Measurements from ENCODE around the gene C4orf50.

C4orf50 gene

DNA sequence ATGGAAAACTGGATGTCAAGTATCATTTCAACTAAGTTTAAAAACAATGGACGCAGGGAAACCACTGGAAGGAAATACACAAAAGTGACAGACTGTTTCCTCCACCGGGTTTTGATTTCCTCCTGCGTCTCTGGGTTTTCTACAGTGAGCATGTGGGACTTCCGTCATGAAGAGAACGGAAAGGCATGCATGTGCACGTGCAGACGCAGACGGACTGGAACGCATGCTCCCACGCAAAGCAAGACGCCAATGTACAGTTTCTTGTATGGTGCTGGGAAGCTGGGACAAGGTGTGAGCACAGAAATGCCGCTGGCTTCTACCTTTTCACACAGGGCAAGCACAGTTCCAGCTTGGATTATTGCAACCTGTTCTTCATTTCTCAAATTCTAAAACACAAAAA is 30.3 kb upstream of the C4orf50 start:
- H3K27ac ChIP-seq (replicated peaks) = no peak overlapping the region
- H3K27me3 ChIP-seq (ENCODE audit: insufficient read depth, poor library complexity, severe bottlenecking) = no peaks in the 10 kb centered on the region
- H3K4me3 ChIP-seq (replicated peaks; ENCODE audit: insufficient read depth, low read length) = no peak overlapping the region
- no peak for DNase-seq (ENCODE audit: low read depth in 1 of 2, low spot score in 1 of 2)
- TF ChIP-seq SPI1 (IDR thresholded peaks at IDR 0.05; ENCODE audit: borderline replicate concordance, low read depth) = no peak
- TF ChIP-seq REST (IDR thresholded peaks at IDR 0.05; ENCODE audit: insufficient replicate concordance, low read depth) = no peak
- TF ChIP-seq CTCF (IDR thresholded peaks at IDR 0.05; ENCODE audit: insufficient read depth, low read length) = no peak
- no peak for TF ChIP-seq GABPA (IDR thresholded peaks at IDR 0.05; ENCODE audit: low read depth)
- TF ChIP-seq POLR2AphosphoS5 (IDR thresholded peaks at IDR 0.05; ENCODE audit: low read depth) = no peak

DNA sequence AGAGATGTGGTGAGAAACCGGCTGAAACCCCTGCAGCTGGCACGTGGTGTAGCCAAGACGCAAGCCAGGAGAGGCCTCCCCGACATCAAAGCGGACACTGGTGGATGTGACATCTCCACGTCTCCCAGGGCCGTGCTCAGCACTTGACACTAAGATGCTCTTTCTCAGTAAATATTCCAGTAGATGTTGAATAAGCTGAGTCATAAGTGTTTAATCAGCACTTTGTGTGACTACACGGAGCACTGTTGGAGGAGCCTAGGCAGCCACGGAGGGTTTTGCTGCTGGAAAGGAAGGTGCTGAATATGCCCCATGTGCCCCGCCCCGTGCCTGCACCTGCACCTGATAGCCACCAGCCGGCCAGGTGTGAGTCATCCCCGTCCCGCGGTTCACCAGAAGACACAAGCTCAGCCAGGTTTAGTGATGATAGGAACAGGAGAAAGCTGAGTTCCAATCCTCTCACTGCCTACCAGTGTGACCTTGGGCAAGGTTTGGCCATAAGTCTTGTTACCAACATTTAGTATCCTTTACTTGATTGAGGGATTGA is 29.0 kb upstream of the C4orf50 start:
- no peaks in the 10 kb centered on the region for H3K27me3 ChIP-seq (ENCODE audit: insufficient read depth, poor library complexity, severe bottlenecking)
- no peak overlapping the region for H3K27ac ChIP-seq (replicated peaks)
- DNase-seq (ENCODE audit: low read depth in 1 of 2, low spot score in 1 of 2) = no peak
- no peak overlapping the region for H3K4me3 ChIP-seq (replicated peaks; ENCODE audit: insufficient read depth, low read length)
- TF ChIP-seq CTCF (IDR thresholded peaks at IDR 0.05; ENCODE audit: insufficient read depth, low read length) (no peak), REST (IDR thresholded peaks at IDR 0.05; ENCODE audit: insufficient replicate concordance, low read depth) (no peak), GABPA (IDR thresholded peaks at IDR 0.05; ENCODE audit: low read depth) (no peak), POLR2AphosphoS5 (IDR thresholded peaks at IDR 0.05; ENCODE audit: low read depth) (no peak), SPI1 (IDR thresholded peaks at IDR 0.05; ENCODE audit: borderline replicate concordance, low read depth) (no peak)

DNA sequence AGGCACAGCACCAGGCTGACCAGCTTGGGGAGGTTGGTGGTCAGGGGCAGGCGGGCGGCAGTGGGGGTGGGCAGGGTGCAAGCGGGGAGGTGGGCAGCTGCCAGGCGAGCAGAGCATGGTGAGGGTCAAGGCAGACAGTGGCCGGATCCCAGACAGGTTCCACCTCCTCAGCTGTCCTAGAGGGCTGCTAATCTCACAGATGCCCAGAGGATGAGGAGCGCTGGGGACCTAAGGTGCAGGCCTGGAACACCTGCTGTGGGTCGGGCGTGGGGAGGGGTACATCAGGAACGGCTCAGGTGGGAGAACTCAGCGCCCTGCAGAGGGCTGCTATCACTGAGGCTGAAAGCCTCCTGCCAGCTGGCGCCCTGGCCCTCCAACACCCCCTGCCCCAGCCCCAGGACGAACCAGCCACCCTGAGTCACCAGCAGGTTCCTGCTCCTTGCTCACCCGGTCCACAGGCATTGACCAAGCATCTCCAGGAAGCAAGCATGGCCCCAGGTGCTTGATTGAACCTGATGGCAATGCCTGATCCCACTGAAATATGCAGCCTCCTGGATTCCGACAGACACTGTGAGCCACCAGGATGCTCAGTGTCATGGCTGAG is 28.4 kb upstream of the C4orf50 start:
- H3K4me3 ChIP-seq (replicated peaks; ENCODE audit: insufficient read depth, low read length) = no peak overlapping the region
- H3K27ac ChIP-seq (replicated peaks) = no peak overlapping the region
- TF ChIP-seq SPI1 (IDR thresholded peaks at IDR 0.05; ENCODE audit: borderline replicate concordance, low read depth) (no peak), CTCF (IDR thresholded peaks at IDR 0.05; ENCODE audit: insufficient read depth, low read length) (no peak), REST (IDR thresholded peaks at IDR 0.05; ENCODE audit: insufficient replicate concordance, low read depth) (no peak), POLR2AphosphoS5 (IDR thresholded peaks at IDR 0.05; ENCODE audit: low read depth) (no peak), GABPA (IDR thresholded peaks at IDR 0.05; ENCODE audit: low read depth) (no peak)
- no peaks in the 10 kb centered on the region for H3K27me3 ChIP-seq (ENCODE audit: insufficient read depth, poor library complexity, severe bottlenecking)
- no peak for DNase-seq (ENCODE audit: low read depth in 1 of 2, low spot score in 1 of 2)
